Mucosa of stomach (tissue), 1 donor: Measurements from ENCODE around the gene OR10J4.

Experiments
- H3K27me3 ChIP-seq: one replicate; pipeline ENCODE4 v1.7.0; 2013; ENCODE audit warnings: mild to moderate bottlenecking, low read length; ENCODE audit not compliant: control insufficient read depth, insufficient read depth
- H3K36me3 ChIP-seq: one replicate; pipeline ENCODE4 v1.7.0; 2013; ENCODE audit warnings: low read length; ENCODE audit not compliant: control insufficient read depth, insufficient read depth
- H3K4me1 ChIP-seq: one replicate; pipeline ENCODE4 v1.7.0; 2013; ENCODE audit warnings: mild to moderate bottlenecking, low read length; ENCODE audit not compliant: control insufficient read depth, insufficient read depth
- H3K4me3 ChIP-seq: one replicate; pipeline ENCODE4 v1.7.0; 2013; ENCODE audit warnings: low read length
- H3K9ac ChIP-seq: one replicate; pipeline ENCODE4 v1.7.0; 2013; ENCODE audit warnings: mild to moderate bottlenecking, low read length, moderate library complexity
- H3K9me3 ChIP-seq: one replicate; pipeline ENCODE4 v1.7.0; 2013; ENCODE audit warnings: mild to moderate bottlenecking, low read length, moderate library complexity; ENCODE audit not compliant: control insufficient read depth
- donor health status: Pancreatic carcinoma.

Gene OR10J4

GRCh38 chr1:159431904-159432303 is at the start of gene OR10J4:
Gene OR10J4 (plus strand): TSS chr1:159432204.
- Histone ChIP-seq H3K36me3 (no peaks in the 10 kb centered on the region), H3K4me3 (no peak within 1 kb of the TSS), H3K9ac (no peak within 1 kb of the TSS), H3K9me3 (no peaks in the 10 kb centered on the region), H3K4me1 (no peaks in the 10 kb centered on the region), H3K27me3 (no peaks in the 10 kb centered on the region)

GRCh38 chr1:159406821-159407220 is 25.2 kb upstream of the OR10J4 start:
- Histone ChIP-seq H3K27me3 (no peaks in the 10 kb centered on the region), H3K9ac (no peak overlapping the region), H3K4me3 (no peak overlapping the region), H3K4me1 (no peaks in the 10 kb centered on the region), H3K9me3 (no peaks in the 10 kb centered on the region), H3K36me3 (no peaks in the 10 kb centered on the region)

- no peak overlapping the region for H3K9ac ChIP-seq
- no peak overlapping the region for H3K4me3 ChIP-seq
- H3K9me3 ChIP-seq = no peaks in the 10 kb centered on the region
- H3K36me3 ChIP-seq = no peaks in the 10 kb centered on the region
- no peaks in the 10 kb centered on the region for H3K4me1 ChIP-seq
- no peaks in the 10 kb centered on the region for H3K27me3 ChIP-seq
Measured at GRCh38 chr1:159408862-159409400, 23.1 kb upstream of the OR10J4 start.

- H3K36me3 ChIP-seq = no peaks in the 10 kb centered on the region
- H3K9me3 ChIP-seq = no peaks in the 10 kb centered on the region
- no peaks in the 10 kb centered on the region for H3K27me3 ChIP-seq
- H3K9ac ChIP-seq = no peak overlapping the region
- no peaks in the 10 kb centered on the region for H3K4me1 ChIP-seq
- H3K4me3 ChIP-seq = no peak overlapping the region
Measured at GRCh38 chr1:159421821-159422220, 10.2 kb upstream of the OR10J4 start.

GRCh38 chr1:159428536-159428935 is 3.5 kb upstream of the OR10J4 start:
- Histone ChIP-seq H3K9ac (no peak overlapping the region), H3K4me3 (no peak overlapping the region), H3K4me1 (no peaks in the 10 kb centered on the region), H3K9me3 (no peaks in the 10 kb centered on the region), H3K27me3 (no peaks in the 10 kb centered on the region), H3K36me3 (no peaks in the 10 kb centered on the region)

GRCh38 chr1:159429074-159429861 is 2.7 kb upstream of the OR10J4 start:
- H3K4me3 ChIP-seq = no peak overlapping the region
- no peaks in the 10 kb centered on the region for H3K27me3 ChIP-seq
- H3K36me3 ChIP-seq = no peaks in the 10 kb centered on the region
- no peak overlapping the region for H3K9ac ChIP-seq
- H3K9me3 ChIP-seq = no peaks in the 10 kb centered on the region
- H3K4me1 ChIP-seq = no peaks in the 10 kb centered on the region

- Histone ChIP-seq H3K4me3 (no peak overlapping the region), H3K9ac (no peak overlapping the region), H3K36me3 (no peaks in the 10 kb centered on the region), H3K27me3 (no peaks in the 10 kb centered on the region), H3K4me1 (no peaks in the 10 kb centered on the region), H3K9me3 (no peaks in the 10 kb centered on the region)
Measured at GRCh38 chr1:159430985-159431384, 1.0 kb upstream of the OR10J4 start.

- H3K4me3 ChIP-seq = no peak overlapping the region
- no peaks in the 10 kb centered on the region for H3K36me3 ChIP-seq
- H3K4me1 ChIP-seq = no peaks in the 10 kb centered on the region
- no peak overlapping the region for H3K9ac ChIP-seq
- H3K9me3 ChIP-seq = no peaks in the 10 kb centered on the region
- no peaks in the 10 kb centered on the region for H3K27me3 ChIP-seq
Measured at GRCh38 chr1:159436469-159436868, 4.5 kb downstream of the OR10J4 start.

GRCh38 chr1:159439422-159439821 is 7.4 kb downstream of the OR10J4 start, which contains the start of gene OR10J1:
Gene OR10J1 (plus strand): TSS chr1:159439722. CDS start chr1:159439792, 70 bp downstream.
- Histone ChIP-seq H3K36me3 (no peaks in the 10 kb centered on the region), H3K4me3 (no peak within 1 kb of the TSS), H3K9me3 (no peaks in the 10 kb centered on the region), H3K27me3 (no peaks in the 10 kb centered on the region), H3K9ac (no peak within 1 kb of the TSS), H3K4me1 (no peaks in the 10 kb centered on the region)

- Histone ChIP-seq H3K36me3 (no peaks in the 10 kb centered on the region), H3K9ac (no peak overlapping the region), H3K4me1 (no peaks in the 10 kb centered on the region), H3K27me3 (no peaks in the 10 kb centered on the region), H3K9me3 (no peaks in the 10 kb centered on the region), H3K4me3 (no peak overlapping the region)
Measured at GRCh38 chr1:159441360-159441759, 9.4 kb downstream of the OR10J4 start.

- Histone ChIP-seq H3K9ac (no peak overlapping the region), H3K4me3 (no peak overlapping the region), H3K36me3 (no peaks in the 10 kb centered on the region), H3K9me3 (no peaks in the 10 kb centered on the region), H3K4me1 (no peaks in the 10 kb centered on the region), H3K27me3 (no peaks in the 10 kb centered on the region)
Measured at GRCh38 chr1:159442428-159442827, 10.4 kb downstream of the OR10J4 start.

GRCh38 chr1:159443066-159443750 is 11.2 kb downstream of the OR10J4 start:
- Histone ChIP-seq H3K4me3 (no peak overlapping the region), H3K9ac (no peak overlapping the region)

More at GRCh38 chr1:159443066-159443750, 11.2 kb downstream of the OR10J4 start:
- no peaks in the 10 kb centered on the region for H3K9me3 ChIP-seq
- H3K4me1 ChIP-seq = no peaks in the 10 kb centered on the region
- H3K36me3 ChIP-seq = no peaks in the 10 kb centered on the region
- no peaks in the 10 kb centered on the region for H3K27me3 ChIP-seq
